OCI-LY1 (cell line): ENCODE data around the gene EFEMP2.

ENCODE experiments used
- H2AFZ ChIP-seq: fragments of 200-600 bp; sonication (generic), shearing (Covaris generic); 2 replicates; pipeline ENCODE4 v1.6.0; 2014; ENCODE audit warnings: antibody characterized with exemption, mild to moderate bottlenecking, low read length
- H3F3A ChIP-seq: fragments of 200-600 bp; sonication (generic), shearing (Covaris generic); 2 replicates; pipeline ENCODE4 v1.6.0; 2014; ENCODE audit warnings: mild to moderate bottlenecking, antibody characterized with exemption, low read length, moderate library complexity; ENCODE audit not compliant: insufficient read depth
- H3K27ac ChIP-seq: fragments of 200-600 bp; sonication (generic); 2 replicates; pipeline ENCODE4 v1.5.1; 2014; ENCODE audit warnings: low read length, mixed run types, mild to moderate bottlenecking, low read depth; ENCODE audit not compliant: poor library complexity, severe bottlenecking
- H3K27me3 ChIP-seq: fragments of 200-600 bp; sonication (generic); 2 replicates; pipeline ENCODE4 v1.6.0; 2014; ENCODE audit warnings: antibody characterized with exemption, mild to moderate bottlenecking, low read length, moderate library complexity; ENCODE audit not compliant: insufficient read depth
- H3K36me3 ChIP-seq: fragments of 200-600 bp; sonication (generic); 2 replicates; pipeline ENCODE4 v1.6.1; 2014; ENCODE audit warnings: mild to moderate bottlenecking, antibody characterized with exemption, low read length, moderate library complexity, mixed read lengths; ENCODE audit not compliant: insufficient read depth
- H3K4me1 ChIP-seq: fragments of 200-600 bp; sonication (generic); 2 replicates; pipeline ENCODE4 v1.5.1; 2014; ENCODE audit warnings: mild to moderate bottlenecking, low read length, moderate library complexity; ENCODE audit not compliant: insufficient read depth, severe bottlenecking
- H3K4me2 ChIP-seq: fragments of 200-600 bp; sonication (generic), shearing (Covaris generic); 2 replicates; pipeline ENCODE4 v1.6.1; 2014; ENCODE audit warnings: low read length
- H3K4me3 ChIP-seq: fragments of 200-600 bp; sonication (generic); 2 replicates; pipeline ENCODE4 v1.5.1; 2014; ENCODE audit warnings: low read length, low read depth, mild to moderate bottlenecking, mixed read lengths; ENCODE audit not compliant: poor library complexity, severe bottlenecking
- H3K79me2 ChIP-seq: fragments of 200-600 bp; shearing (Covaris generic); 2 replicates; pipeline ENCODE4 v1.6.1; 2016; ENCODE audit warnings: mixed run types, low read length, mixed read lengths; ENCODE audit not compliant: insufficient read depth
- H3K9ac ChIP-seq: fragments of 200-600 bp; sonication (generic), shearing (Covaris generic); 2 replicates; pipeline ENCODE4 v1.6.1; 2014; ENCODE audit warnings: mild to moderate bottlenecking, low read length, mixed read lengths
- H3K9me2 ChIP-seq: fragments of 200-600 bp; sonication (generic), shearing (Covaris generic); 2 replicates; pipeline ENCODE4 v1.6.1; 2014; ENCODE audit warnings: low read depth, mild to moderate bottlenecking, low read length, mixed read lengths
- H3K9me3 ChIP-seq: fragments of 200-600 bp; shearing (Covaris generic); 2 replicates; pipeline ENCODE4 v1.6.1; 2014; ENCODE audit warnings: low read length, mixed read lengths
- H4K20me1 ChIP-seq: fragments of 200-600 bp; sonication (generic), shearing (Covaris generic); 2 replicates; pipeline ENCODE4 v1.6.0; 2016; ENCODE audit warnings: mild to moderate bottlenecking, low read length; ENCODE audit not compliant: insufficient read depth
- EZH2 ChIP-seq: fragments of 200-600 bp; sonication (generic), shearing (Covaris generic); IDR thresholded peaks from 2 replicates; pipeline ENCODE4 v1.8.0; 2017; ENCODE audit warnings: borderline replicate concordance, mixed run types, mild to moderate bottlenecking, antibody characterized with exemption, low read length, moderate library complexity, mixed read lengths
- TF ChIP-seq, protein P1 (sequence below): fragments of 200-600 bp; sonication (generic), shearing (Covaris generic); IDR thresholded peaks from 2 replicates; pipeline ENCODE4 v1.5.1; 2017; ENCODE audit warnings: mild to moderate bottlenecking, antibody characterized with exemption, low read length, moderate library complexity, mixed read lengths

Gene EFEMP2

DNA sequence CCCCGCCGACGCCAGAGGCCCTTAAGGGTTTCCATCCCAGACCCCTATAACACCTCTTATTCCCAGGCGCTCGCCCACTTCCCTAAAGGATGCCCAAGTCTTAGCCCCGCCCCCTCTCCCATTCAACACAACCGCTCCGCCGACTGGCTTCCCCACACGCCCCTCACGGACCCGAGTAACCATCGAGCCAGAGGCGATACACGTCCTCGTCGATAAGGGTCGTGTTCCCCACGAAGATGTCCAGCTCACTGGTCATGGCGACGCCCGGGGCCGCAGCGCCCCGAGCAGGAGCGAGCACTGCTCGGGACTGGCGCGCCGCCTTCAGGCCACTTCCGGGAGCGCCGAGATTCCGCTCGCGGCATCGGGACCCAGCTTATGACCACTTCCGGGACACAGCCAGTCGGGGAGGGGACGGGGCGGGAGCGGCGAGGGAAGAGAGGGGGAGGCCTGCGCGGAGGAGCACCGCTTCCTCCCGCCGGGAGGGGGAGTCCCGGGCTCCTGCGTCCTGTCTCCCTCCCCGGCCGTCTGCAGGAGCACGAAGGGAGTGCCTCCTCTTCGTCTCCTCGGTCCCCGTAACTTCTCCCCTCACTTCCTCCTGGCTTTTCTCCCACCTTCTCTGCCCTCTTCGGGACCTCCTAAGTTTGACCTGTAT is 15.7 kb upstream of the EFEMP2 start, which contains the start of gene FIBP:
Gene FIBP (minus strand): TSS at position 309 of the 652 bp plus-strand sequence. CDS start 53 bp downstream, at position 256.
- peaks cover 58% of the 10 kb centered on the region for H3K4me1 ChIP-seq
- peak within 1 kb of the TSS; percentile 70 for H3K27ac ChIP-seq
- H4K20me1 ChIP-seq = no peaks in the 10 kb centered on the region
- H3K9ac ChIP-seq = peak within 1 kb of the TSS; percentile 90
- no peaks in the 10 kb centered on the region for H3K9me2 ChIP-seq
- H3K9me3 ChIP-seq = no peaks in the 10 kb centered on the region
- H3K4me3 ChIP-seq = peak within 1 kb of the TSS; percentile 98
- peak within 1 kb of the TSS; percentile 100 for H3K4me2 ChIP-seq
- no peaks in the 10 kb centered on the region for H3K79me2 ChIP-seq
- TF ChIP-seq EZH2 = no peak
- TF ChIP-seq, protein P1, sequence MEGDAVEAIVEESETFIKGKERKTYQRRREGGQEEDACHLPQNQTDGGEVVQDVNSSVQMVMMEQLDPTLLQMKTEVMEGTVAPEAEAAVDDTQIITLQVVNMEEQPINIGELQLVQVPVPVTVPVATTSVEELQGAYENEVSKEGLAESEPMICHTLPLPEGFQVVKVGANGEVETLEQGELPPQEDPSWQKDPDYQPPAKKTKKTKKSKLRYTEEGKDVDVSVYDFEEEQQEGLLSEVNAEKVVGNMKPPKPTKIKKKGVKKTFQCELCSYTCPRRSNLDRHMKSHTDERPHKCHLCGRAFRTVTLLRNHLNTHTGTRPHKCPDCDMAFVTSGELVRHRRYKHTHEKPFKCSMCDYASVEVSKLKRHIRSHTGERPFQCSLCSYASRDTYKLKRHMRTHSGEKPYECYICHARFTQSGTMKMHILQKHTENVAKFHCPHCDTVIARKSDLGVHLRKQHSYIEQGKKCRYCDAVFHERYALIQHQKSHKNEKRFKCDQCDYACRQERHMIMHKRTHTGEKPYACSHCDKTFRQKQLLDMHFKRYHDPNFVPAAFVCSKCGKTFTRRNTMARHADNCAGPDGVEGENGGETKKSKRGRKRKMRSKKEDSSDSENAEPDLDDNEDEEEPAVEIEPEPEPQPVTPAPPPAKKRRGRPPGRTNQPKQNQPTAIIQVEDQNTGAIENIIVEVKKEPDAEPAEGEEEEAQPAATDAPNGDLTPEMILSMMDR = peak; percentile 77
- H2AFZ ChIP-seq = peak within 1 kb of the TSS; percentile 50; the same call in 1 of the 2 replicates
- peaks cover 5% of the 10 kb centered on the region for H3F3A ChIP-seq
- peaks cover 30% of the 10 kb centered on the region for H3K36me3 ChIP-seq
- H3K27me3 ChIP-seq = no peaks in the 10 kb centered on the region

DNA sequence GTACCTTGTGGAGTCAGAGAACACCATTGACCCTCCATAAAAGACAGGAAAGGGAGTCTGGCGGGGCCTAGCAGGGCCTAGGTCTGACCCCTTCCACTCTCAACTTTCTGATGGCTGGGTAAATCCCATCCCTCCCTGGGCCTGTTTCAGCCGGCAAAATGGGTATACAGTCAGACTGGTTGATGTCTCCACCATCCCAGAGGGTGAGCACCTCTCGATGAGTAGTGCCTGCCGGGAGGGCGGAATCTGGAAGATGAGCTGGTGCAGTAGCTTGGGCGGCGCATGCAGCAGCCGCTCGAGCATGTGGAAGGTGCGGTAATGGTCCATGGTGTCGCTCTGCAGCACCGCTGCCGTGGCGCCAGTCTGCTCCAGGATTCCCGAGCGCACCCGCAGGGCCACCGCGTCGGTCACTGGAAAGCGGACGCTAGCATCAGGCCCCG is 15.1 kb upstream of the EFEMP2 start:
- Histone ChIP-seq H3K27me3 (no peaks in the 10 kb centered on the region), H3K9me3 (no peaks in the 10 kb centered on the region), H4K20me1 (no peaks in the 10 kb centered on the region), H3K36me3 (peaks cover 35% of the 10 kb centered on the region), H3K9ac (peak overlapping the region; percentile 90), H3K4me2 (peak overlapping the region; percentile 100), H3K27ac (peak overlapping the region; percentile 28), H3K4me1 (peaks cover 52% of the 10 kb centered on the region), H3K9me2 (no peaks in the 10 kb centered on the region), H2AFZ (no peak overlapping the region), H3K4me3 (peak overlapping the region; percentile 98), H3K79me2 (no peaks in the 10 kb centered on the region), H3F3A (peaks cover 5% of the 10 kb centered on the region)
- TF ChIP-seq, protein P1 = no peak
- no peak for TF ChIP-seq EZH2

DNA sequence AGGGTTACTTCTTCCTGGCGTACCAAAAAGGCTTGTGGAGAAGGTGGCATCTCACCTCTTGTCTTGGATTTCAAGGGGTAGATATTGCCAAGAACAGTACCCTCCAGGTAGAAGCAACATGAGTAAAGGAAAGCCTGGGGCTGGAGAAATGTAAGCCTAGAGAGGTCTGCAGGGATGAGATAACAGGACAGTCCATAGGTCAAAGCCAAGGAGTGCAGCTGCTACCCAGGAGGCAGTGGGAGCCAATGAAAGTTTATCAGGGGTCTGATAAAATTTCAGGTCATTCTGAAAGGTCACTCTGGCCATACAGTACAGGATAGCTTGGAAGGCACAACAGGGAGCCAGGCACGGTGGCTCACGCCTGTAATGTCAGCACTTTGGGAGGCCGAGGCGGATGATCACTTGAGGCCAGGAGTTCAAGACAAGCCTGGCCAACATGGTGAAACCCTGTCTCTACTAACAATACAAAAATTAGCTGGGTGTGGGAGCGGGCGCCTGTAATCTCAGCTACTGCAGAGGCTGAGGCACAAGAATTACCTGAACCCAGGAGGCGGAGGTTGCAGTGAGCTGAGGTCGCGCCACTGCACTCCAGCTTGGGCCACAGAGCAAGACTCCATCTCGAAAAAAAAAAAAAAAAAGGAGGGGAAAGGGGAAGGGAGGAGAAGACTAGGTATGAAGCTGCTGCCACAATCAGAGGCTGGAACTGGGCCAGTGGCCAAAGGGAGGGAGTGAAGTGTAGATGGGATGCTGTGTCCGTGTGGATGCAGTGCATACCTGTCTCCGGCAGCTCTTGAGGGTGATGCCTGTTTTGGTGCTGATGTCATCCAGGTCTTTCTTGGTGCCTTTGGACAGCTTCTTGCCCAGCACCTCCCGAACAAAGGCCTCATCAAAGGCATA is 14.5 kb upstream of the EFEMP2 start:
- H3K4me3 ChIP-seq = peak overlapping the region; percentile 98
- no peak for TF ChIP-seq EZH2
- TF ChIP-seq, protein P1 = no peak
- no peaks in the 10 kb centered on the region for H3K27me3 ChIP-seq
- no peaks in the 10 kb centered on the region for H3K79me2 ChIP-seq
- no peaks in the 10 kb centered on the region for H4K20me1 ChIP-seq
- H3K9me2 ChIP-seq = no peaks in the 10 kb centered on the region
- H3K4me1 ChIP-seq = peaks cover 46% of the 10 kb centered on the region
- no peaks in the 10 kb centered on the region for H3K9me3 ChIP-seq
- peak overlapping the region; percentile 28 for H3K27ac ChIP-seq
- peaks cover 5% of the 10 kb centered on the region for H3F3A ChIP-seq
- peak overlapping the region; percentile 100 for H3K4me2 ChIP-seq
- H3K36me3 ChIP-seq = peaks cover 41% of the 10 kb centered on the region
- no peak overlapping the region for H2AFZ ChIP-seq
- H3K9ac ChIP-seq = peak overlapping the region; percentile 90
